DND-41 (cell line): Measurements from ENCODE around the gene CCDC150.

Source experiments
- ATAC-seq: fragments of 200-7000 bp; cut with Tn5 transposase; 3 replicates; pipeline ENCODE4 v1.9.1; 2021; ENCODE audit warnings: low read depth; ENCODE audit not compliant: insufficient read depth
- DNase-seq: peaks from one replicate; pipeline ENCODE4 v3.0.0-alpha.2; 2020
- H2AFZ ChIP-seq: 2 replicates; pipeline ENCODE4 v1.6.0; 2012; ENCODE audit warnings: low read depth, low read length
- H3K27ac ChIP-seq: 2 replicates; pipeline ENCODE4 v1.5.1; 2012; ENCODE audit warnings: low read length, inconsistent platforms
- H3K27me3 ChIP-seq: fragments of 200-600 bp; sonication (generic); 2 replicates; pipeline ENCODE4 v1.6.0; 2012; ENCODE audit warnings: low read length, mild to moderate bottlenecking, inconsistent platforms; ENCODE audit not compliant: insufficient read depth, poor library complexity
- H3K36me3 ChIP-seq: 2 replicates; pipeline ENCODE4 v1.5.1; 2012; ENCODE audit warnings: low read length, inconsistent platforms; ENCODE audit not compliant: insufficient read depth
- H3K4me1 ChIP-seq: 2 replicates; pipeline ENCODE4 v1.5.1; 2012; ENCODE audit warnings: mild to moderate bottlenecking, low read length; ENCODE audit not compliant: insufficient read depth
- H3K4me2 ChIP-seq: 2 replicates; pipeline ENCODE4 v1.6.0; 2012; ENCODE audit warnings: mild to moderate bottlenecking, moderate library complexity, low read length, inconsistent platforms; ENCODE audit not compliant: insufficient read depth
- H3K4me3 ChIP-seq, 2 experiments: fragments of 200-600 bp in 1 of 2; shearing (Covaris generic) in 1 of 2; 2 replicates each; pipeline ENCODE4 v1.5.1; 2012 to 2016; ENCODE audit warnings: inconsistent platforms in 2 of 2, low read length in 2 of 2, mild to moderate bottlenecking in 2 of 2, low read depth in 1 of 2, moderate library complexity in 1 of 2
- H3K79me2 ChIP-seq: 2 replicates; pipeline ENCODE4 v1.6.0; 2012; ENCODE audit warnings: low read length, inconsistent platforms; ENCODE audit not compliant: insufficient read depth
- H3K9ac ChIP-seq: 2 replicates; pipeline ENCODE4 v1.6.0; 2012; ENCODE audit warnings: low read depth, mild to moderate bottlenecking, inconsistent platforms, low read length, moderate library complexity
- H3K9me3 ChIP-seq: 2 replicates; pipeline ENCODE4 v1.5.1; 2012; ENCODE audit warnings: low read length, moderate library complexity, mild to moderate bottlenecking, inconsistent platforms; ENCODE audit not compliant: insufficient read depth, severe bottlenecking
- H4K20me1 ChIP-seq: 2 replicates; pipeline ENCODE4 v1.6.0; 2012; ENCODE audit warnings: low read length; ENCODE audit not compliant: insufficient read depth
- EZH2 ChIP-seq: IDR thresholded peaks from 3 replicates; pipeline ENCODE4 v1.6.1; 2012; ENCODE audit warnings: borderline replicate concordance, low read depth, mild to moderate bottlenecking, moderate library complexity, low read length, inconsistent platforms; ENCODE audit not compliant: severe bottlenecking
- TF ChIP-seq, protein P1 (sequence below): IDR thresholded peaks from 2 replicates; pipeline ENCODE4 v1.5.1; 2012; ENCODE audit warnings: borderline replicate concordance, low read length, moderate library complexity, mild to moderate bottlenecking; ENCODE audit not compliant: poor library complexity, severe bottlenecking; ENCODE audit errors: extremely low read depth

Gene CCDC150

DNA sequence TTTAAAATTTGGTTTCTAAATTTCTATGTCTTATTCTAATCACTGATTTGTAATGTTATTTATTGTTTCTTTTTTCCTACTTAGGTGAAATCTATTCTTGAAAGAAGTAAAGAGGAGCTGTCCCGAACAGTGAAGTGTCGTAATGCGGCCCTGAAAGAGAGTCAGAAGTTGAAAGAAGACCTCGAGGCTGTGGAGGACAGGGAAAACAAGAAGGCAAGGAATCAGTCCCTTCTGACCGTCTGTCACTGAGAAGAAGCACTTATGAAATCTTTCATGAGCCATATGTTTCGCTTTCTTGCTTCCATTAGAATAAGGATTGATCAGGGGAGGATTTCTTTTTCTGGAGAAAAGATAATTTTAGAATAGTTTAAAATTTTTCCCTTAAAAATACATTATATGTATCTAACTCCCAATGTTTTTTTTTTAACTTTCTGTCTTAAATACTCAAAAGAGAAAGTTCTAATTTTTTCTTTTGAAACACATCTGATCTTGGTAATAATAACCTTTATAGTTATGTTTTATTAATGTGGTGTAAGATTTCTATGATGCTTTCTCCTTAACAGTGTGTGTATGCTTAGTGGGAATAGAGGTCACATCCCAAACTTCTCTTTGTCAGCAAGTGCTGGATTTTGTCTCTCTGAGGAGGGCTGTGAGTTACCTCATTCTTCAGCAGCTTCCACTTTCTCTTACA lies 79.0 kb downstream of the CCDC150 start:
- Histone ChIP-seq H3K79me2 (no peaks in the 10 kb centered on the region), H3K4me3 (no peak overlapping the region), H3K36me3 (peaks cover 31% of the 10 kb centered on the region; the same call in 1 of the 2 replicates), H2AFZ (no peak overlapping the region), H3K9ac (no peak overlapping the region), H4K20me1 (no peaks in the 10 kb centered on the region), H3K9me3 (no peaks in the 10 kb centered on the region), H3K4me1 (no peaks in the 10 kb centered on the region), H3K27me3 (no peaks in the 10 kb centered on the region), H3K4me2 (no peak overlapping the region), H3K27ac (no peak overlapping the region)
- no peak for TF ChIP-seq EZH2
- TF ChIP-seq, protein P1, sequence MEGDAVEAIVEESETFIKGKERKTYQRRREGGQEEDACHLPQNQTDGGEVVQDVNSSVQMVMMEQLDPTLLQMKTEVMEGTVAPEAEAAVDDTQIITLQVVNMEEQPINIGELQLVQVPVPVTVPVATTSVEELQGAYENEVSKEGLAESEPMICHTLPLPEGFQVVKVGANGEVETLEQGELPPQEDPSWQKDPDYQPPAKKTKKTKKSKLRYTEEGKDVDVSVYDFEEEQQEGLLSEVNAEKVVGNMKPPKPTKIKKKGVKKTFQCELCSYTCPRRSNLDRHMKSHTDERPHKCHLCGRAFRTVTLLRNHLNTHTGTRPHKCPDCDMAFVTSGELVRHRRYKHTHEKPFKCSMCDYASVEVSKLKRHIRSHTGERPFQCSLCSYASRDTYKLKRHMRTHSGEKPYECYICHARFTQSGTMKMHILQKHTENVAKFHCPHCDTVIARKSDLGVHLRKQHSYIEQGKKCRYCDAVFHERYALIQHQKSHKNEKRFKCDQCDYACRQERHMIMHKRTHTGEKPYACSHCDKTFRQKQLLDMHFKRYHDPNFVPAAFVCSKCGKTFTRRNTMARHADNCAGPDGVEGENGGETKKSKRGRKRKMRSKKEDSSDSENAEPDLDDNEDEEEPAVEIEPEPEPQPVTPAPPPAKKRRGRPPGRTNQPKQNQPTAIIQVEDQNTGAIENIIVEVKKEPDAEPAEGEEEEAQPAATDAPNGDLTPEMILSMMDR, result no peak
- ATAC-seq, result no peak
- DNase-seq, result no peak

DNA sequence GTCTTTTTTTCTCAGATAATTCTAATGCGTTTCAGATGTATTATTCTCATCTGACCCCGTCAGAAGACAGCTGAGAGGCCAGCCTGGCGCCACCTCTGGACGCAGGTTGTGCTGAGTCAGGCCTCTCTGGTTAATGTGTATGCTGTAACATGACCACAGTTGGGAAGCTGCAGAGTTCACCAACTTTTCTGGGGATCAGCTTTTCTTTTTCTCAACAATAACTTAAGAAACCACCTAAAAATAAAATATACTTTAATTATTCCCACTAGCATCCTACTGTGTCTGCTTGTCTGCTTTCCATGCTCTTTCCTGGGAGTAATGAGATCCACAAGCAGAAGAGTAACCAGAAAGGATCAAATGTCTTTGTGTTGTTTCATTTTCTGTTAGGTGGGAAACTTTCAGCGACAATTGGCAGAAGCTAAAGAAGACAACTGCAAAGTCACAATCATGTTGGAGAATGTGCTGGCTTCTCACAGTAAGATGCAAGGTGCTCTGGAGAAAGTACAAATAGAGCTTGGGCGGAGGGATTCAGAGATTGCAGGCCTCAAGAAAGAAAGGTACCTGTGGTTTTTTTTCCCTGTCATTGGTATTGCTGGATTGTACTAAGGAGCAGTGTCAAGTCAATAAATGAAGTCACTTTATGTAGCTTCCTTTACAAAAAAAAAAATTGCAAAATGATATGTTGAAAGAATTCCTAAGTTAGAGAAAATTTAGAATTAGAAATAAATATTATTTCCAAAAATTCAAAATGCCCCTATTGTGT lies 79.8 kb downstream of the CCDC150 start:
- Histone ChIP-seq H3K27me3 (no peaks in the 10 kb centered on the region), H3K27ac (no peak overlapping the region), H3K36me3 (peaks cover 37% of the 10 kb centered on the region; the same call in 1 of the 2 replicates), H3K79me2 (no peaks in the 10 kb centered on the region), H2AFZ (no peak overlapping the region), H3K4me1 (no peaks in the 10 kb centered on the region), H4K20me1 (no peaks in the 10 kb centered on the region), H3K9me3 (no peaks in the 10 kb centered on the region), H3K4me2 (no peak overlapping the region), H3K4me3 (no peak overlapping the region), H3K9ac (no peak overlapping the region)
- DNase-seq (no peak), ATAC-seq (no peak)
- TF ChIP-seq, protein P1, result no peak
- no peak for TF ChIP-seq EZH2

DNA sequence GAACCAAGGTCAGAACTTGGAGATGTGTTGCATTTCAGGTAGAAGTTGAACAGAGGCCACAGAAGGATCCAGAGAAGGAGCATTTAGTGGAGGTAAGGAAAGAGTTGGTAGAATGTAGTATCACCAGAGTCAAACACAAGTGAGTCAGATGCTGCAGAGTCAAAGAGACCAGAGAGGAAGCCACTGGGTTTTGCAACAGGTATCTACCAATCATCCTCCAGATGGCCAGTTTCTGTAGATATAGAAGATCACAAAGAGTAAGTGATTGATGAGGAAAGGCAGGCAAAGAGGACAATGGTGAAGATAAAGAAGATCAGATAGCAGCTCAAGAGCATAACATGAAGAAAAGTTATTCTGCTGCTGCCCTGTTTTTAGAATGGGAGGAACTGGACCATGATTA lies 84.1 kb downstream of the CCDC150 start:
- Histone ChIP-seq H3K9me3 (no peaks in the 10 kb centered on the region), H3K36me3 (peaks cover 59% of the 10 kb centered on the region; the same call in 1 of the 2 replicates), H3K4me3 (no peak overlapping the region), H3K27me3 (no peaks in the 10 kb centered on the region), H3K4me2 (no peak overlapping the region), H3K4me1 (no peaks in the 10 kb centered on the region), H3K27ac (no peak overlapping the region), H3K79me2 (no peaks in the 10 kb centered on the region), H4K20me1 (no peaks in the 10 kb centered on the region), H2AFZ (no peak overlapping the region), H3K9ac (no peak overlapping the region)
- no peak for ATAC-seq
- no peak for TF ChIP-seq EZH2
- TF ChIP-seq, protein P1, result no peak
- no peak for DNase-seq
